HG03103 (cell line): Measurements from ENCODE around the gene PSMB4.
"Not testable (repeated sequence)": the region's sequence is repeated elsewhere in the genome, so short reads cannot be mapped to it uniquely, and the experiment has no call there.

Source experiments
- ATAC-seq: cut with Tn5 transposase; IDR thresholded peaks from one replicate; pipeline ENCODE4 v1.9.1; 2021; ENCODE audit warnings: low read depth; ENCODE audit not compliant: unreplicated experiment

The PSMB4 gene

DNA sequence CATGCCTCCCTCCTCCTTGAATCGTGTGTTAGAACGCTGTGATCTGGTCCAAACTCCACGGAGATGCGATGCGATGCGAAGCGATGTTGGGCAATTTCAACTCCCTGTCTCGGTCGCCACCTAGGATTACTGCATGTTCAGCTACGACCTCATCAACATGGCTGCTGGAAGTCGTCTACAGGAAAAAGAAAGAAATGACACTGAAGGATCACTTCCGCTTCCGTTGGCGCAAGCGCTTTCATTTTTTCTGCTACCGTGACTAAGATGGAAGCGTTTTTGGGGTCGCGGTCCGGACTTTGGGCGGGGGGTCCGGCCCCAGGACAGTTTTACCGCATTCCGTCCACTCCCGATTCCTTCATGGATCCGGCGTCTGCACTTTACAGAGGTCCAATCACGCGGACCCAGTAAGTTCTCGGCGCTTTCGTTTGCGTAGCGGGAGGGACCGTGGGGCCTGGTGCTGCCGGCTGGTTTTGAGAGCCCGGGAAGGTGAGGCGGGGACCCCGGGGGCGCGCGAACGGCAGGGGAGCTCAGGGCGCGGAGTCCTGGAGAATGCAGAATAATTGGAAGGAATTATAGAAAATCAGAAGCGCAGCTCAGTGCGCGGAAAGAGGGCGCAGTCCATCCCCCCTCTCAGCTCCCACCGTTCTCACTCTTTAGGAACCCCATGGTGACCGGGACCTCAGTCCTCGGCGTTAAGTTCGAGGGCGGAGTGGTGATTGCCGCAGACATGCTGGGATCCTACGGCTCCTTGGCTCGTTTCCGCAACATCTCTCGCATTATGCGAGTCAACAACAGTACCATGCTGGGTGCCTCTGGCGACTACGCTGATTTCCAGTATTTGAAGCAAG, at the start of gene PSMB4:
PSMB4 (plus strand) TSS at position 250 of the 848 bp plus-strand sequence; CDS start at position 265, 15 bp downstream.
- ATAC-seq, result peak; percentile 70

GRCh38 chr1:151350323-151350722, 49.0 kb upstream of the PSMB4 start:
- not testable (repeated sequence) for ATAC-seq

DNA sequence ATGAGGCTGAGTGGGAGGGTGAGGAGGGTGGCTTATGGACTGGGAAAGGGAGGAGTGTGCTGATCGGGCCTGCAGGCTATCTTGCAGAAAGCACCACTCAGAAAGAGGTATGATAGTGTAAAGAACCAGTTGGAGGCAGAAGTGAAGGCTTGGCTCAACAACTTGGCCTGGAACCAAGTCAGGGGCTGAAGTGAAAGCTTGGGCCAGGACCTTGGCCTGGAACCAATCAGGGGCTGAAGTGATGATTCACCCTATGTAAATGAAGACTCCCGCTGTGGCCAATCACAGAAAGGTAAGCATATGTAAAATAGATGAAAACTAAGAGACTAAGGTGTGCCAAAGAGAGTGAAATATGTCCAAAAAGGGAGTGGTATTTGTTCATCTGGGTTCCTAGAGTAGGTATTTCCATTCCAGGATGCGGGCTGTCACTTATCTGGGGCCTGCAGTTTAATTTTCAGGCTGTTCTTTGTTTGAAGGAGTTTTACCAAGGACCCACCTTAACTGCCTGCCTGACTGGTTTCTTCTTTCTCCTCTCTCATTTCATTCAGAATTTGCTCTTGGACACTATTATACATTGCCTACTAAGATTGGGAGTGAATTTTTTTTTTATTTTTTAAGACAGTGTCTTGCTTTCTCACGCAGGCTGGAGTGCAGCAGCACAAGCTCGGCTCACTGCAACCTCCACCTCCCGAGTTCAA, 47.2 kb upstream of the PSMB4 start:
- no peak for ATAC-seq

DNA sequence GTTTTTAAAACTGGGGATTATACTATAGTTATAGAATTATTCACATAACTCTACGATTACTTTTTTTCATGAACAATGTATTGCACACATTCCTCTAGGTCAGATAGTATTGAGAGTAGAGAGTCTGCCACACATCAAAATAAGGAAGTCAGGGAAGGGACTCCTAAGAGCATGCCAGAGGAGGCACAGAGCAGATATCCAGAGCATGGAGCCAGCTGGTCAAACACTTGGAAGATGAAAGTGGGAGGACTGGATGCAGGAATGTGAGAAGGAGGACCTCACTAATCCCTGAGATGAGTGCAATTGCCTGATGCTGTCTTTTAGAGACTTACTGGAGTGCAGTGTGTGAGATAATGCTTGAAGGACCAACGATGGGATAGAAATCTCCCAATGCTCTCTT, 42.7 kb upstream of the PSMB4 start:
- ATAC-seq, result no peak

- no peak for ATAC-seq
Observed at GRCh38 chr1:151361883-151362282, 37.5 kb upstream of the PSMB4 start.

GRCh38 chr1:151362308-151363155, 36.8 kb upstream of the PSMB4 start:
- ATAC-seq, result no peak

- ATAC-seq, result no peak
Observed at GRCh38 chr1:151364996-151365395, 34.4 kb upstream of the PSMB4 start.

GRCh38 chr1:151367658-151368392, 31.5 kb upstream of the PSMB4 start:
- ATAC-seq, result no peak

- ATAC-seq, result no peak
Observed at GRCh38 chr1:151368393-151369301, 30.7 kb upstream of the PSMB4 start.

DNA sequence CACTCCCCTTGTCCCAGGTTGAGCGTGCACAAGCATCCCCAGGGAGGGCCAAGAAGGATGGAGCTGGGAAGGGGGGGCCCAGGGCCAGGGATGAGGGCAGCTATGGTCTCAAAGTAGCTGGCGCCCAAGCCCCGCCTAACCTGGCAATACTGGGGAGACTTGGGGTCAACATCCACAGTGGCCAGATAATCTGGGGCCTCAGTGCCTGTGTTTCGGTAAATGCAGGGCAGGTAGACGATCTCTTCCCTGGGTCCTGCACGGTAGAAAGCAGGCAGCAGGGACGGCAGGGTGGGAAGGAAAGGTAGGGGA, 30.1 kb upstream of the PSMB4 start:
- no peak for ATAC-seq

GRCh38 chr1:151369621-151370048, 29.7 kb upstream of the PSMB4 start:
- no peak for ATAC-seq

DNA sequence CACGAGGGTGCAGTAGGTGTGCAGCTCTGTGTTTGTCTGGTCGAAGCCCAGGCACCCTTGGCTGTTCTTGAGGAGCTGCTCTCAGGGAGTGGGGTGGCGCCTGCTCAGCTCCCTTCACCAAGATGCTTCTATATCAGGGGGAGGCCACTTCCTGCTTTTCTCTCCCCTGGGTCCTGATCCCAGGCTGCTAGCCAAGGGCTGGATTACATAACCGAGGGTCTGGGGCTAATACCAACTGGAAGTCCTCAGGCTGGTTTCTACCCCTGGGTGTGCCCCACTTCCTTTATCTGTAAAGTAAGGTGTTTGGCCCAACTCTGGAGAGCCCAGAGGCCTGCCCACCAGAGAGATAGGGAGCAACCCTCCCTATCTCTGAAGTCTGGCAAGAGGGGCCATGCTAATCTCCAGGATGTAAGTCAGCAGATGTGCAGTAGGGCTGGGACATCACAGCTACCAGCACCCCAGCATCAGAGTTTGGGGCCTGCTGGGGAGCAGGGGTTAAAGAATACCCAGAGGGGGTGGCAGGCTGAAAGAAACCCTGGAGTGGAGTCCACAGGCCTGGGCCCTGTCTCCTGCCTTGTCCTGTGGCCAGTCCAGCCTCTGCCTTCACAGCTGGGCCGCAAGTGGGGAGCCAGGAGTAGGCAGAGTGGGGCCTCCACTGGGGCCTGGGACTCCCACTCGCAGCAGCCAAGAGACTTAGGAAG, 29.0 kb upstream of the PSMB4 start:
- no peak for ATAC-seq

- ATAC-seq, result no peak
Observed at GRCh38 chr1:151371370-151372057, 27.9 kb upstream of the PSMB4 start.

GRCh38 chr1:151372058-151372934, 27.1 kb upstream of the PSMB4 start, which contains the start of gene SELENBP1:
SELENBP1 (minus strand) TSS chr1:151372705; CDS start chr1:151372641, 64 bp downstream.
- no peak for ATAC-seq

- no peak for ATAC-seq
Observed at GRCh38 chr1:151373196-151373595, 26.2 kb upstream of the PSMB4 start.

GRCh38 chr1:151377150-151377884, 22.1 kb upstream of the PSMB4 start:
- ATAC-seq, result no peak
